ENCODE measurements around the gene SAAL1.

GRCh38 chr11:18108254-18108653 is 2.4 kb upstream of the SAAL1 start:
- TF ChIP-seq CTCF (conservative IDR thresholded peaks at IDR 0.05 in 1 of 2, IDR thresholded peaks at IDR 0.05 in 1 of 2; ENCODE audit: low read depth in 1 of 2, low read length in 2 of 2) (no peak), EZH2 (IDR thresholded peaks at IDR 0.05; ENCODE audit: low read length, missing control alignments) (no peak)

Measured in fibroblast of lung (primary cell).